Epithelial cell of prostate (primary cell): Measurements from ENCODE around the gene RNASEH2B.

ENCODE experiments used
- DNase-seq: peaks from one replicate; pipeline ENCODE4 v3.0.0-alpha.2; 2011; ENCODE audit warnings: low read depth, low spot score
- H3K27ac ChIP-seq: fragments of 450-650 bp; 2 replicates; pipeline ENCODE4 v1.5.1; 2017; ENCODE audit warnings: mild to moderate bottlenecking

The RNASEH2B gene, protein sequence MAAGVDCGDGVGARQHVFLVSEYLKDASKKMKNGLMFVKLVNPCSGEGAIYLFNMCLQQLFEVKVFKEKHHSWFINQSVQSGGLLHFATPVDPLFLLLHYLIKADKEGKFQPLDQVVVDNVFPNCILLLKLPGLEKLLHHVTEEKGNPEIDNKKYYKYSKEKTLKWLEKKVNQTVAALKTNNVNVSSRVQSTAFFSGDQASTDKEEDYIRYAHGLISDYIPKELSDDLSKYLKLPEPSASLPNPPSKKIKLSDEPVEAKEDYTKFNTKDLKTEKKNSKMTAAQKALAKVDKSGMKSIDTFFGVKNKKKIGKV

DNA sequence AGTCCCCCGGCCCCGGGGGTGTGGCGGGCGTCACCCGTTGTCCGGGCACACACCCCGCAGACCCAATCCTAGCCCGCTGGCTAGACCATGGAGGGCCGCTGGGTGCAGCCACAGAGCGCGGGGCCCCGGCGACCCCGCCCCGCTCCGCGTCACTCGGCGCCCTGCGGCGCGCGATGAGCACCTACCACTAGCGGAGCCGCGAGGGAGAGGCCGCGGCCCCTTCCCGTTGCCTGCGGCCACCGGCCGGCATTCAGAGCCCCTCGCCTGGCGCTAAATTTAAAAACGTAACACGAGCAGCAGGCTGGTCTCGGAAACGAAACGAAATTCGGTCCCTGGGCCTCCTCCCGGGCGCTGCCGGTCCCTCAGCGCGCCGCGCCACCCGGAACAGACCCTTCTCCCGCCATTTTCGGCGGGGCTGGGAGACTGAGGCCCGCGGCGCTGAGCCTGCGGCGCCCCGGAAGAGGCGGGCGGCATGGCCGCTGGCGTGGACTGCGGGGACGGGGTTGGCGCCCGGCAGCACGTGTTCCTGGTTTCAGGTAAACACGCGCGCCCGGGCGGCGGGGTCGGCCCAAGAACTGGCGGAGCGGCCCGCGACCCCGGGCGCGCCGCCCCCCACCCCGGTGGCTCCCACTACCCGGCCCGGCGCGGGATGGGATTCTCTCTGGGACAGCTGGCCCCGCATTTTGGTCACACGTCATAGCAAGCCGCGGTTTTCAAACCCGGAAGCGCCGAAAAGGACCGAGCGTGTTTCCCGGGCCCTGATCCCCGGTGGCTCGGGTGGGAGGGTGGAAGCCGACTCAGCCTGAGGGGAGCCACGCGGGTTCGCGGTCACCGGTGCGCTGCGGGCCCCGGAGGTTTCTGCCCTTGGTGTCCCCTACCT, at the start of gene RNASEH2B:
Gene RNASEH2B, plus strand, starts transcription at position 187 of the 880 bp plus-strand sequence. Its CDS starts 286 bp downstream, at position 473.
- H3K27ac ChIP-seq = peak within 1 kb of the TSS; percentile 37
- DNase-seq = no peak

DNA sequence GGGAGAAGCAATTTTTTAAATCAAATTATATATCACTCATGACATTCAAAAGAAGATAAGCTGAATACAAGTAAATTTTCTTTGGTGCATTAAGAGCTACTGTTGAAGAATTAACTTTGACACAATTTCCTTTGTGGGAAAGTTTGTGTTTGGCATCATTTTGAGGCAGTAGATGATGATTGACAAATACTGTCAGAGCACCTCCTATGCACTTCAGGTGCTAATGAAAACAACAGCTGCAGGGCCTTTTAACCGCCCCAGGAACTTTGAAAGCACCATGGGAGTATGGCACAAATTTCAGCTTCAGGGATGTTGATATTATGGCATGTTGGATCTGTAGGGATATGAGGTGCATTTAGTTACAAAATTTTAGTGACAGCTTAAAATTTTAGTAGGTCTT, 45.1 kb upstream of the RNASEH2B start:
- no peak overlapping the region for H3K27ac ChIP-seq
- DNase-seq = no peak

DNA sequence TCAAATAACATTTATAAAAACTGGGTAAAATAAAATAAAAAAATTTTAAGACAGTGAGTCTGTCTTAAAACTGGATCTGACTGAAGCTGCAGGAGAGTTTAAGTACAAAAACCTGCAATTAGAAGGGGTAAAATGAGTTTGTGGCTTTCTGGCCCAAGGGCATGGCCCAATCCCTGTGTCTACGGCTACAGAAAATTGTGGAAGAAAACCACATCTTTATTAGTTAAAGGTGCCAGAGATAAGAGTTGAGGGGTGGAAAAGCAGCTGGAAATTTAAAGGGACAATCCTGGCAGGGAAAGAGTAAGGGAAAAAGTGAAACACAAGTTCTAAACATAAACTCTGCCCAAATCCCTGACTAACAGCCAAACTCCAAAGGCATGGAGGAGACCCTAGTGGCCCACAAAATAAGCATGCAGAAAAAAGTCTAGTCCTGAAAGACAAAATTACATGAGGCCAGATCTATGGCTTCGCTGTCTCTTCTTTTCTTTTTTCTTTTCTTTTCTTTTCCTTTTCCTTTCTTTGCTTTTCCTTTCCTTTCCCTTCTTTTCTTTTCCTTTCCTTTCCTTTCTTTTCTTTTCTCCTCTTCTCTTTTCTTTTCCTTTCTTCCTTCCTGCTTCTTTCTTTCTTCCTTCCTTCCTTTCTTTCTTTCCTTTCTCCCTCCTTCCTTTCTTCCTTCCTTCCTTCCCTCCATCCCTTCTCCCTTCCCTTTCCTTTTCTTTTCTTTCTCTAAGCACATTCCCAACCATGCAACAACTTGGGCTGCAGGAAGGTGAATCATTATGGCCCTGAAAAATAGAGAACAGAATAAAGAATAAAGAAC, 42.6 kb upstream of the RNASEH2B start:
- DNase-seq = no peak
- H3K27ac ChIP-seq = no peak overlapping the region

DNA sequence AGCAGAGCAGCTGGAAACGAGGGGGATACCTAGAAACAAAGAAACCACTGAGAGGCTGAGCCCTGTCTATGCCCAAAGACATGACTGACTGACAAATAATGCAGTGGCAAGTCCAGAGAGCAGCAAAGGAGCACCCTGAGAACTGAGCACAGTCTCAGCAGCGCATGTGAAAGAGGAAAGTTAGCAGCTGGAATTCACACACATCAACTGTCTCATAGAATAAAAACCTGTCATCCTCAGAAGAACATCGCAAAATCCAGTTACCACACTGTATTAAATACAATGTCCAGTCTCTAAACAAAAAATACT, 42.0 kb upstream of the RNASEH2B start:
- DNase-seq = no peak
- H3K27ac ChIP-seq = no peak overlapping the region

DNA sequence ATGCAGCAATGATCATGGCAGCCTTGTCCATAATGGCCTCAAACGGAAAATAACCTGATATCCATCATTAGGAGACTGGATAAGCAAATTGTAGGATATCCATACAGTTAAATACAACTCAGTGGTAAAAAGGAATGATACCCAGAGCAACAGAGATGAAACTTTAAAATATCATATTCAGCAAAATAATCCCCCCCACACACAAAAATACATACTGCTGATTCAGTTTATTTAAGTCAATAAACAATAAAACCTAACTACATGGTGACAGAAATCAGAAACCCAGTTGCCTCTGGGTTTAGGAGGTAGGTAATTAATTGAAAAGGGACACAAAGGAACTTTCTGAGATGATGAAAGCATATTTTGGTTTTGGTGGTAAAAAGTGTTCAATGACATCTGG, 38.2 kb upstream of the RNASEH2B start:
- no peak for DNase-seq
- no peak overlapping the region for H3K27ac ChIP-seq

DNA sequence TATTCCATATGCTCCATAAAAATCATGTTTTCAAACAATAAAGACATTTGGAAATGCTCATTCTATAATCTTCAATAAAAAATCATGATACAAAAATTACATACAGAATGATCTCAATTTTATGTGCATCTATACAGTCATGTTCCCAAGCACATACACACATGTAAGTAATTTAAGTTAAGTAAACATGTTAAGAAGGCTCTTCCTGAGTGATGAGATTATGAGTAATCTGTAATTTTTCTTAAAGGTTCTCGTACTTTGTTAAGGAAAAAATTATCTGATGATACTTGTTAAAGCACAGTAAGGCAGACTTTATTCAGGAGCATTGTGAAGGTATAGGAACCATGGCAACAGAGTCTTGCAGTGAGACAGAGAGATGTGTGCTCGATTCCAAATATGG, 36.1 kb upstream of the RNASEH2B start:
- no peak overlapping the region for H3K27ac ChIP-seq
- DNase-seq = no peak

DNA sequence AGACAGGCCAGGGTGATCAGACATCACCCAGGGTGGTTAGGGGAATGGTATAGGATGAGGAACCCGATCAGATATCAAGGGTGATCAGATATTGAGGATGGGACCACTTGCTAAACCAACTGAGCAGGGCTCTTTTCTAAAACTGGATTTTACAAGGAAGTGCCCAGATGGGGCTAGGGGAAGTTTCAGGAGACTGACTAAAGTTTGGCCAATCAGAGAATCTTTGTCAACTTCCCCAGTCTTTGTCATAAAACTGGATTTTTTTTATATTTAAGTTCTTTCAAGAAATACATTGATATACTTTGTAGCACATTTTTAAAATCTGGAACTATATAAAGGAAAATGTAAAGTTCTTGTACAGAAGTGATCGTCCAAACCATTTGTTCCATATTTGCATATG, 35.6 kb upstream of the RNASEH2B start:
- no peak overlapping the region for H3K27ac ChIP-seq
- DNase-seq = no peak

DNA sequence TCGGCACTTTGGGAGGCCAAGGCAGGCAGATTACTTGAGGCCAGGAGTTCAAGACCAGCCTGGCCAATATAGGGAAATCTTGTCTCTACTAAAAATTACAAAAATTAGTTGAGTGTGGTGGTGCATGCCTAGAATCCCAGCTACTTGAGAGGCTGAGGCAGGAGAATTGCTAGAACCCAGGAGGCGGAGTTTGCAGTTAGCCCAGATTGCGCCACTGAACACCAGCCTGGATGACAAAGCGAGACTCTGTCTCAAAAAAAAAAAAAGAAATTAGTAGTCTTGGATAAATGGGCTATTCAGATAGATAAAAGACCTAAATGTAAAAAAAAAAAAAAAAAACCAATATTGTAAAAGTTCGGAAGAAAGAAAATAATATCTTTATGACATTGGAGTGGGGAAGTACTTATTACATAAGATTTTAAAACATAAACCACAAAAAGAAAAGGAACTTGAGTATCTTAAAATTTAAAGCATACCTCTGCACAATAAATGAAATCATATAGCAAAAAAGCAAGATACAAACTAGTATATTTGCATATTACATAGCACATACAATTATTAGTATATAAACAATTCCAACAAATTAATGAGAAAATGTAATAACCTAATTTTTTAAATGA, 26.7 kb upstream of the RNASEH2B start:
- no peak for DNase-seq
- H3K27ac ChIP-seq = no peak overlapping the region

DNA sequence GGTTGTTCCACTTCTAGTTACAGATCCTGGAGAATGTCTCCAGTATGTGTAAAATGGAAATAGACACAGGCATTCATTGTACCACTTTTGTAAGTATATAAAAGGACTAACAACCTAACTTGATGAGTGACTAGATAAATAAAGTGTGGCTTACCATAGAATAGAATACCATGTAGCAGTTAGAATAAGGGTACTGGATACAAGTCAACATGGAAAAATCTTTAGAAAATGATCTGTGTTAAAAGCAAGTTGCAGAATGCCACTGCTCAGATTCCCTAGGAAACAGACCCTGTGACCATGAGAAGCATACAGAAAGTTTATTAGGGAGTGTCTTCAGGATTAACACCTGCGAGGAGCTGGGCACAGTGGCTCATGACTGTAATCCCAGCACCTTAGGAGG, 25.9 kb upstream of the RNASEH2B start:
- no peak overlapping the region for H3K27ac ChIP-seq
- no peak for DNase-seq

DNA sequence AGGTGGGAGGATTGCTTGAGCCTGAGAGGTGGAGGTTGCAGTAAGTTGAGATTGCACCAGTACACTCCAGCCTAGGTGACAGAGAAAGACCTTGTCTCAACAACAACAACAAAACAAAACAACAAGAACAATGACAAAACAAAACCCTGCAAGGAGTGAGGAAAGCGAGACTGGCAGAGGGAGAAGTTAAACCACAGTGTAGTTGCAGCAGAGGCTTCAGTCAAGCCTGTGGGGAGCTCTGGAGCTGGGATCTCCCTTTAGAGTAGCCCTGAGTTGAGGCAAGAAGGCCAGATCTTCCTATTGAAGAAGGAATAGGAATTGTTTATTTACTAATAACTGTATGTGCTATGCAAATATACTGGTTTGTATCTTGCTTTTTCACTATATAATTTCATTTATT, 25.3 kb upstream of the RNASEH2B start:
- no peak for DNase-seq
- H3K27ac ChIP-seq = no peak overlapping the region

DNA sequence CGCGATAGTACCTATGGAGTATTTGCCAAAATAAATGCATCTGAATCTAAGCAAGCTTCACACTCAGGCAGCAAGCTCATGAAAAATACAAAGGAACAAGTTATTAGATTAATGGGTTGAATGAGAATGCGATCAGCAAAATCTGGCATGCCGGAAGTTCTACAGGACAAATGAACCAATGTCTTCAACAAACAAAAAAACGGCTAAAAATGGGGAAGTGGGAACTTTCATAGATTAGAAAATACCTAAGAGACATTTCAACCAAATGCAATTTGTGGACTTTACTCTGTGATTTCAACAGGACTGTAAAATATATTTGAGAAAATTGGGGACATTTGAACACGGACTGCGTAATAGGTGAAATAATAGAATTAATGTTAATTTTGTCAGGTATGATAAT, 22.4 kb upstream of the RNASEH2B start:
- no peak for DNase-seq
- H3K27ac ChIP-seq = no peak overlapping the region

DNA sequence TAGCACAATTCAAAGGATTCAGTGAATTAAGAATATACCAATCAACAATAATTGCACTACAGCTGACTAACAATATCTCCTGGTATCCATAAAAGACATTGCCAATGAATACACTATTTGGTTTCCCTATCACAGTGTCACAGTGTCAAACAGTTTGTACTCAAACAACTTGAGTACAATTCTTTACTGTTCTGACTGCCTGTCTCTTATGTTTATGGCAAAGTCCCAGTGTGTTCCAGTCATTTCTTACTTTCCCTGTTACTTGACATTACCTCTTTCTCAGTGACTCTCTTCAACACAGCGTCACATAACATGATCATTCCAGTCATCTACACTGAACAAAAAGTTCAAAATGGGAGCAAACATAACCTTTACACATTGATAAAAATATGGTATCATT, 21.2 kb upstream of the RNASEH2B start:
- DNase-seq = no peak
- H3K27ac ChIP-seq = no peak overlapping the region

DNA sequence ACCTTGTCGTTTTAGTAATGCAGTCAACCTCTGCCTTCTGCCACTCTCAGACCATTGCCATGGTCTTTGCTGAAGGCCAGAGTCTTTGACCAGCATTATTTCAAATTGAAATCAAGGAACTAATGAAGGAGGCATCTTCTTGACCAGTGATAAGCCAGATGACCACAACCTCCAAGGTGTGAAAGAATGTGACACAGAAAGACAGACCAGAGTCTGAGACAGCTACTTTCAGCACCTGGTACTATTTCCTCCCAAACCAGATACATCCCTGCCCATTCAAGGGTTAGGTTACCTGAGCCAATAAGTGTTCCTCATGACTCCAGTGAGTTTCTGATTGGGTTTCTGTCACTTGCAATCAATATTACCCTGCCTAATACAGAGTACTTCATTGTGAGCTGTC, 20.3 kb upstream of the RNASEH2B start:
- H3K27ac ChIP-seq = no peak overlapping the region
- no peak for DNase-seq

DNA sequence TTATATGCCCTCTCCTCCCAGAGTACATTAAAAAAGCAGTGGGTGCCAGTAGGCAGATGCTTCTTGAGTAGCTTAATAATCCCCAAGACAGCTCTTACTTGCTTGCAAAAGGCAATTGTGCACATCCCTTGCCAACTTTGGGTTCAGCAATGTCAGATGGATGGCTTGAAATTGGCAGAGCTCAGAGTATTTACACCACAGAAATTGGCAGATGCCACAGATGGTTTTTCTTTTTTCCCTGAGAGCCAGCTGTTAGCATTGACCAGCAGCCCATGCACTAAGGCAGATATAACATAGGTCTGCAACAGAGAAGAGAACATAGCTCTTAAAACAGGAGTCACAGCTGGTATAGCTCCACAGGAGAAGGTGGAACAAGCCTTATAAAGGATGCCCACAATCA, 18.4 kb upstream of the RNASEH2B start:
- H3K27ac ChIP-seq = no peak overlapping the region
- no peak for DNase-seq

DNA sequence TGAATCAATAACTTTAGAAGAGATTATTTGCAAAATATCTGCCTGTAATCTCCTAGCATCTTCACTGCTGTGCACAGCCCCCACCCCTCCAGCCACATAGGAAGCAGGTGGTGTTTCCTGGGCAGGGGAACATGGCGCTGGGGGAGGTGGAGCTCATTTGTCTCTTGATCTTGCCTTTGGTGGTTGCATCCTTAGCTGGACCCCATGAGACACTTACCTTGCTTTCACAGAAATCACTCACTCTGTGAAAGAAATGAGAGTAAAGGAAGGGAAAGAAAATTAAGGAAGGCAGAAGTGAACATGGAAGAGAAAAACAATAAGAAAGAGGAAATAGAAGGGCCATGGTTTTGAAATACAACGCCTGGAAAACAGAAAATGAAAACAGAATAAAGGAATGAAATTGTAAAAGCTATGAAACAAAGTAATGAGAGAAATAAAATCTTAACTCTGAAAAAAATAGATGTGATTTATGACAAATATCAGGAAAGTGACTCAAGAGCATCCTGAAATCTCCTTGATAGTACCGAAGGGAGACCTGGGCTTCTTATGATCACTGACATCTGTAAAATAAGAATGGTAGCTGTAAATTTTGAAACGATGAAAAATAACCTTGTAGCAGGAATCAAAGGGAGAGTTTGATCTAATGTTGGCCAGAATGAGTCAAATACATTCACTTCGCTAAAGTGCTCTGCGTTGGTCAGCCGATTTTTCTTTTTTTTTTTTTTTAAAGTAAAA, 17.2 kb upstream of the RNASEH2B start:
- no peak for DNase-seq
- no peak overlapping the region for H3K27ac ChIP-seq

DNA sequence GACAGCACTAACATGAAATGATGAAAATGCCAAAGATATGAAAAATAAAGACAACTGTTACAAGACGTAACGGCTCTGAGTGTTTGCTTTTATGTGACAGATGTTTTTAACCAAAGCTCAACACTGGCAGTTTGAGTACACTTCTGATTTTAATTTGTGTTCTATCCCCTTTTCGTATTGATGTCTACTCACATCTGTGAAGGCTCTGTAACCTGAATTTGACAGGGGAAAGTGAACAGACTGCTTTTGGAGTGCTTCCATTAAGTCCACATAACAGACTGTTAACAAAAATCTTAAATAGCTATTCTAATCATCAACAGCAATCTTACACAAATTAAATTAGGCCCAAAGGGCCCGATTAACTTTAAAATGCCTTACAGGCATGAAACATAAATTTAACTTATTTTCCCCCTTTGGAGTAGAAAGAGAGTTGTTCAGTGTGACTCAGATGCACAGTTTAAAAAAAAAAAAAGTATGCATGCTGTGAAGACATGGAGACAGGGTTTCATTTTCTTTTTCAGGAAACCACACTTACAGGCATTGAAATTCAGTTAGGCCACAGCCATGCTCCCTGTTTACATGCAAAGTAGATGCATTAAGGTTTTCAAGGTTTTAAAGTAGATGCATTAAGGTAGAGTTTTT, 16.3 kb upstream of the RNASEH2B start:
- no peak for DNase-seq
- no peak overlapping the region for H3K27ac ChIP-seq

DNA sequence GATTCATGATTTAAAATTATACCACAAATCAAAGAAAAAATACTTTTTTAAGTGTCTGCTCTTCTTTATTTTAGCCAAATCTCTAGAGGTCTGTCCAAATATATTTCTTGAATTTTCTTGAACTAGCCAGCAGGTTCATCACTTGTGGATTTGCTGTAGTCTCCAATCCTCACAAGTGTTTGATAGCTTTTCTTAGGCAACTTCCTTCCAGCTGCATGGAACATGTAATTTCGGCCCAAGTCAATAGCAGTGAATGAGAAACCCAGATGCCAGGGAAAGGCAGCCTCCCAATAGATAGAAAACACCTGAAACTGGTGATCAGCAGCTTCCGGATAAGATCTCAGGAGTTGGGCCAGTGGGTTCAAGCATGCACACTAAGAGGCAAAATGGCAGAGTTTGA, 15.6 kb upstream of the RNASEH2B start:
- DNase-seq = no peak
- no peak overlapping the region for H3K27ac ChIP-seq

DNA sequence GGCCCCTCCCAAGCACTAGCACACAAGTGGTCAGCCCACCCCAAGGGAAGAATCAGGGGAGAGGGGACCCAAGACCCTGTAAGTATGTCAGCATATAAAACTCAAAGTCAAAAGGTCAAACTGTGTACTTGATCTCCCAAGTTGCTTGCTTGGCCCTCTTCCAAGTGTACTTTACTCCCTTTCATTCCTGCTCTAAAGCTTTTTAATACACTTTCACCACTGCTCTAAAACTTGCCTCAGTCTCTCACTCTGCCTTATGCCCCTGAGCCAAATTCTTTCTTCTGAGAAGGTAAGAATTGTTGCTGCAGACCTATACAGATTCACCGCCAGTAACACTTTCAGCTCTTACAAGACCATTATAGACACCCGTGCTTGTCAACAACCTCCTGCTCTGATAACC, 15.1 kb upstream of the RNASEH2B start:
- no peak overlapping the region for H3K27ac ChIP-seq
- no peak for DNase-seq

DNA sequence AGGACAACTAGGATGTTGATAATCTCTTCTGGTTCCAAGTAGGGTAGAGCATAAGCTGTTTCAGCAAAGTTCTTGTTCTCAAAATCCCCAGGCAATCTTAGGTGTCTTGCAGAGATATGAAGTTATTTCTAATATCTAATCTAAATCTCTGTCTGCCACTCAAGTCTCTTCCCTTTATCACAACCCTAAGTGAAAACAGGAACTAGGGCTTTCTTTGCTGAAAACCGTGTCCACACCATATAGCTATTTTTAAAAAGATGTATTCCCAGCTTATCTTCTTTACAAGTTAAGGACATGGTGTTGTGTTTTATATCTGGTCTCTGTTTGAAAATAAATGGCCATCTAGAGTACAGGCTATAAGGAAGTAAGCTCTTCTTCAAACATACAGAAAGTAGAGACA, 11.3 kb upstream of the RNASEH2B start:
- no peak overlapping the region for H3K27ac ChIP-seq
- DNase-seq = no peak
